Panc1 (cell line): ENCODE data around the gene ALK. TPM values are rescaled to one million over a fixed set of nuclear protein-coding genes. Genes with fewer than 3 reads are reported as not detected.

Source experiments
- ATAC-seq: fragments of 200-7000 bp; cut with Tn5 transposase; 2 replicates; pipeline ENCODE4 v1.9.1; 2020; ENCODE audit warnings: mild to moderate bottlenecking, moderate library complexity
- BruUV-seq: library from RNA; stranded (reverse); fragments of 400-500 nt; replicated peaks from 2 replicates; lab custom pipeline; 2021; lab: Mats Ljungman, UMichigan
- CTCF ChIA-PET: fragments of 300-600 bp; sonication (Branson Sonifier 250); formaldehyde crosslinking; loops from one replicate; lab custom pipeline; 2022; ENCODE audit warnings: antibody characterized with exemption; lab: Charles Lee
- POLR2A ChIA-PET: fragments of 300-600 bp; sonication (Branson Sonifier 250); formaldehyde crosslinking; loops from one replicate; lab custom pipeline; 2022; ENCODE audit warnings: antibody characterized with exemption; lab: Charles Lee
- DNase-seq: peaks from one replicate; pipeline ENCODE4 v3.0.0-alpha.2; 2010; ENCODE audit warnings: low read depth, low spot score
- H3K27ac ChIP-seq: 2 replicates; pipeline ENCODE4 v1.5.1; 2011; ENCODE audit warnings: mild to moderate bottlenecking, low read length, inconsistent platforms
- H3K27me3 ChIP-seq: fragments of 200-500 bp; sonication (Bioruptor generic); 2 replicates; pipeline ENCODE4 v1.6.0; 2014; ENCODE audit warnings: low read length, inconsistent platforms; ENCODE audit not compliant: control insufficient read depth, insufficient read depth
- H3K36me3 ChIP-seq: fragments of 200-500 bp; sonication (Bioruptor generic); 2 replicates; pipeline ENCODE4 v1.5.1; 2014; ENCODE audit warnings: inconsistent platforms, mild to moderate bottlenecking, low read length, moderate library complexity; ENCODE audit not compliant: control insufficient read depth, insufficient read depth
- H3K4me1 ChIP-seq: 2 replicates; pipeline ENCODE4 v1.5.1; 2011; ENCODE audit warnings: inconsistent platforms, mild to moderate bottlenecking, low read length, moderate library complexity; ENCODE audit not compliant: control insufficient read depth, insufficient read depth
- H3K4me3 ChIP-seq, 2 experiments: 2 replicates each; pipeline ENCODE4 v1.5.1; 2011 to 2012; ENCODE audit warnings: low read depth in 2 of 2, low read length in 2 of 2, mild to moderate bottlenecking in 2 of 2, inconsistent platforms in 1 of 2, moderate library complexity in 1 of 2
- H3K9me3 ChIP-seq: fragments of 200-500 bp; sonication (Bioruptor generic); 2 replicates; pipeline ENCODE4 v1.5.1; 2014; ENCODE audit warnings: low read depth, mild to moderate bottlenecking, inconsistent platforms, low read length, moderate library complexity; ENCODE audit not compliant: control insufficient read depth, insufficient read depth
- POLR2AphosphoS5 ChIP-seq: IDR thresholded peaks from 2 replicates; pipeline ENCODE4 v1.6.1; 2012; ENCODE audit warnings: mild to moderate bottlenecking, low read depth, low read length, moderate library complexity
- REST ChIP-seq, 2 experiments: IDR thresholded peaks; 2 replicates each; pipeline ENCODE4 v1.6.1; 2011 to 2012; ENCODE audit warnings: low read depth in 2 of 2, control low read depth in 1 of 2, low read length in 1 of 2, mild to moderate bottlenecking in 1 of 2, moderate library complexity in 1 of 2; ENCODE audit not compliant: insufficient read depth in 1 of 2
- SIN3A ChIP-seq: IDR thresholded peaks from 2 replicates; pipeline ENCODE4 v1.6.1; 2012; ENCODE audit warnings: low read depth, mild to moderate bottlenecking, low read length, moderate library complexity, borderline replicate concordance; ENCODE audit not compliant: insufficient read depth
- TCF7L2 ChIP-seq: IDR thresholded peaks from 2 replicates; pipeline ENCODE4 v1.6.1; 2011; ENCODE audit warnings: mild to moderate bottlenecking, low read depth, low read length, inconsistent platforms
- in situ Hi-C: cut with HindIII; loops from 2 replicates; pipeline ENCODE4 v1.10.0; 2016; ENCODE audit warnings: low sequenced_read_pairs, low pct_unique_long_range_greater_than_20kb
- intact Hi-C: fragments of 100-400 bp; cut with micrococcal nuclease; formaldehyde crosslinking; loops from one replicate; pipeline ENCODE4 v1.10.0; 2022; ENCODE audit not compliant: unreplicated experiment
- total RNA-seq: library from RNA; stranded (reverse); gene quantifications from one replicate; pipeline ENCODE4 v1.2.1, GENCODE V29; 2021; ENCODE audit not compliant: unreplicated experiment
- TF ChIP-seq, protein P1 (sequence below): fragments of 450-650 bp; IDR thresholded peaks from 2 replicates; pipeline ENCODE4 v1.5.1; 2017; ENCODE audit warnings: mild to moderate bottlenecking

The ALK gene
- total RNA-seq, 1 experiment from 2014 or later: not detected

DNA sequence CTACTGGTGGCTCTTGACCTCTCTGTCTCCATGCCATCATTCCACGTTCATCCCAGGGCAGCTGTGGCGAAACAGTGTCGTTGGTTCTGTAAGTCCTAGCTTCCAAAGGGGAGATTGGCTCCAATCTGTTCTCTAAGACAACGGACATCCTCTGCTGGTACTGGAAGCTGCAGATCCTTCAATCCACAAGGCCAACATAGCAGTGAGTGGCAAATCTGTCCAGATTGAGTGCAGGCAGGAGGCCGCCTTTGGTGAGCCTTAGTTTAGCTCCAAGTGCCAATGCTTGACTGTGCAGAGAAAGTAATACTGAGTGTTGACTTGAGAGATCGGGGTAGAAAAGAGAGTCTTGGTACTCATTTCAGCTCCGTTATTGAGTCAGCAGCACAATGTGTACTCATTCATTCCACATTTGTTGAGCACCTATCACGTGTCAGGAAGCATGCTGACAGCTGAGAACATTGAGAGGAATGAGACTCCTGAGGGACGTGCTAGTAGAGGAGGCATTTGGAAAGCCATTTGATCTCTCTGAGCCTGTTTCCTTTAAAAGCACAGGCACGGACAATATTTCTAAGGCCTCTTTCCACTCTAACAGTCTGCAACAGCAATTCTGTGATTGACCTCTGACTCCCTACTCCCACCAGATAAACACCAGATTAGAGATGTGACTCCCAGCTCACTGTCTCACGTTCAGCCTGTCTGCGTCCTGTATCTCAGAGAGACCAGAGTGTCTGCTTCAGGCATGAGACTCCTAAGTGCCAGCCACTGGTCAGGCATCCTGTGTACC is 500.2 kb downstream of the ALK start:
- ATAC-seq (no peak), DNase-seq (no peak)
- CTCF ChIA-PET: no interaction called here
- H3K27me3 ChIP-seq: peaks cover 27% of the 10 kb centered on the region
- H3K27ac ChIP-seq: no peak overlapping the region
- TF ChIP-seq REST (IDR thresholded peaks at IDR 0.05; ENCODE audit: insufficient read depth in 1 of 2, low read depth in 2 of 2, low read length in 1 of 2) (no peak), POLR2AphosphoS5 (no peak), SIN3A (no peak), TCF7L2 (no peak)
- TF ChIP-seq, protein P1, sequence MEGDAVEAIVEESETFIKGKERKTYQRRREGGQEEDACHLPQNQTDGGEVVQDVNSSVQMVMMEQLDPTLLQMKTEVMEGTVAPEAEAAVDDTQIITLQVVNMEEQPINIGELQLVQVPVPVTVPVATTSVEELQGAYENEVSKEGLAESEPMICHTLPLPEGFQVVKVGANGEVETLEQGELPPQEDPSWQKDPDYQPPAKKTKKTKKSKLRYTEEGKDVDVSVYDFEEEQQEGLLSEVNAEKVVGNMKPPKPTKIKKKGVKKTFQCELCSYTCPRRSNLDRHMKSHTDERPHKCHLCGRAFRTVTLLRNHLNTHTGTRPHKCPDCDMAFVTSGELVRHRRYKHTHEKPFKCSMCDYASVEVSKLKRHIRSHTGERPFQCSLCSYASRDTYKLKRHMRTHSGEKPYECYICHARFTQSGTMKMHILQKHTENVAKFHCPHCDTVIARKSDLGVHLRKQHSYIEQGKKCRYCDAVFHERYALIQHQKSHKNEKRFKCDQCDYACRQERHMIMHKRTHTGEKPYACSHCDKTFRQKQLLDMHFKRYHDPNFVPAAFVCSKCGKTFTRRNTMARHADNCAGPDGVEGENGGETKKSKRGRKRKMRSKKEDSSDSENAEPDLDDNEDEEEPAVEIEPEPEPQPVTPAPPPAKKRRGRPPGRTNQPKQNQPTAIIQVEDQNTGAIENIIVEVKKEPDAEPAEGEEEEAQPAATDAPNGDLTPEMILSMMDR: no peak
- no peaks in the 10 kb centered on the region; the same call in 1 of the 2 replicates for H3K36me3 ChIP-seq
- intact Hi-C loops: no loop called here
- POLR2A ChIA-PET: no interaction called here
- in situ Hi-C loops: no loop called here
- H3K9me3 ChIP-seq: no peaks in the 10 kb centered on the region
- H3K4me3 ChIP-seq: no peak overlapping the region
- H3K4me1 ChIP-seq: no peaks in the 10 kb centered on the region
- BruUV-seq: no TSS peak

GRCh38 chr2:29420464-29420863 is 500.9 kb downstream of the ALK start:
- H3K4me3 ChIP-seq: no peak overlapping the region
- no TSS peak for BruUV-seq
- ChIA-PET CTCF (no interaction called here), POLR2A (no interaction called here)
- no peaks in the 10 kb centered on the region for H3K9me3 ChIP-seq
- ATAC-seq: no peak
- H3K27me3 ChIP-seq: peaks cover 27% of the 10 kb centered on the region
- DNase-seq: no peak
- TF ChIP-seq POLR2AphosphoS5: no peak
- no peak for TF ChIP-seq TCF7L2
- no peak for TF ChIP-seq SIN3A
- TF ChIP-seq, protein P1: no peak
- TF ChIP-seq REST (IDR thresholded peaks at IDR 0.05; ENCODE audit: insufficient read depth in 1 of 2, low read depth in 2 of 2, low read length in 1 of 2): no peak
- H3K27ac ChIP-seq: no peak overlapping the region
- H3K4me1 ChIP-seq: no peaks in the 10 kb centered on the region
- intact Hi-C loops (no loop called here), in situ Hi-C loops (no loop called here)
- no peaks in the 10 kb centered on the region; the same call in 1 of the 2 replicates for H3K36me3 ChIP-seq
